SJCRH30 (cell line): ENCODE measurements around the gene ADAM17. TPM values are rescaled to one million over a fixed set of nuclear protein-coding genes. Genes with fewer than 3 reads are reported as not detected.

ENCODE experiments used
- DNase-seq, 2 experiments: peaks; one replicate each; pipeline ENCODE4 v3.0.0-alpha.2; 2015 to 2020
- H3K27ac ChIP-seq: fragments of 250-450 bp; sonication (Bioruptor Pico); 2 replicates; pipeline ENCODE4 v1.5.1; 2020; ENCODE audit warnings: mild to moderate bottlenecking, moderate library complexity
- H3K27me3 ChIP-seq: fragments of 250-450 bp; sonication (Bioruptor Pico); 2 replicates; pipeline ENCODE4 v1.5.1; 2020; ENCODE audit warnings: mild to moderate bottlenecking, moderate library complexity
- H3K36me3 ChIP-seq: fragments of 250-450 bp; sonication (Bioruptor Pico); 2 replicates; pipeline ENCODE4 v1.5.1; 2020; ENCODE audit warnings: mild to moderate bottlenecking, moderate library complexity
- H3K4me1 ChIP-seq: fragments of 250-450 bp; sonication (Bioruptor Pico); 2 replicates; pipeline ENCODE4 v1.5.1; 2020; ENCODE audit warnings: mild to moderate bottlenecking, moderate library complexity
- H3K4me3 ChIP-seq: fragments of 250-450 bp; sonication (Bioruptor Pico); 2 replicates; pipeline ENCODE4 v1.5.1; 2020; ENCODE audit warnings: mild to moderate bottlenecking, moderate library complexity
- H3K9me3 ChIP-seq: fragments of 250-450 bp; sonication (Bioruptor Pico); replicated peaks from 2 replicates; pipeline ENCODE4 v1.5.1; 2020; ENCODE audit warnings: mild to moderate bottlenecking, moderate library complexity
- total RNA-seq: library from RNA; depleted of rRNA; stranded (reverse); fragments of >200 nt; shearing (Covaris generic); gene quantifications from 2 replicates; pipeline ENCODE4 v1.2.3, GENCODE V29; 2014

Gene ADAM17
- total RNA-seq, 1 experiment from 2014 or later = 27.4 TPM

DNA sequence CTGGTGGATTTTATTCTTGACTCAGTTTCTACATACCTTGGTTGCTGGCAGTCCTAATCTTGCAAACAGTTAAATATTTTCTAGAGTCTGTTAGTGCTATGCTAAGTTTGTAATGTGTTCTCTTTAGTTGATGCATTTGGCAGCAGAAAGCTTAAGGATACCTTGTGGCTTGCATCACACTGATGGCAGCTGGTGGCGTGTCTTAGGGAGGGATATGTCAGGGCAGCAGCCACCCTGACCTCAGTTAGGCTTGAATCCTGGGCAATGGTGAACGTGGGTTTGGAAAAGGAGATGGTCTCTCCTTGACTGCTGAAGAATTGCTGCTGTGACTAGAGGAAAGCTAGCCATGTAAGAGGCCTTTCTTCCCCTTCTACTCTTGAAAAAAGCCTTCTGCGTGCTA, 77.1 kb downstream of the ADAM17 start:
- no peak for DNase-seq
- H3K36me3 ChIP-seq = peaks cover 4% of the 10 kb centered on the region

DNA sequence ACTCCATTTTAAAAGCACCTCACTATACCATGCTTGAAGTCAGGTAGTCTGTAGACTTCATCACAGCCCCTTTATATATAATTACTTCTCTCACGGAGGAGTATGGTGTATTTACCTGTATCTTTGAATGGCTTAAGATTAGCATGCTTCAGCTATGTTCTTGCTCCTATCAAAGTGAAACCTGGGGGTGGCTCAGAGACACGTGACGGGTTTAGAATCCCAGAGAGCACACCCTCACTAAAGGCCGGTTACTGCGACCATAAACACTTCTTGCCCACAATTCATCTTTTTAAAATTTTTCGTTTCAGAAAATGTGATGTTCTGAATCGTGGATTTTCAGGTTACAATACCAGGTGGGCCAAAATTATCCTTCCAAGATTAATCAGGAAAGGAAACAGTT, 77.7 kb downstream of the ADAM17 start:
- Histone ChIP-seq H3K9me3 (no peaks in the 10 kb centered on the region), H3K4me1 (no peaks in the 10 kb centered on the region), H3K27ac (no peak overlapping the region), H3K4me3 (no peak overlapping the region), H3K27me3 (no peaks in the 10 kb centered on the region), H3K36me3 (peaks cover 10% of the 10 kb centered on the region)
- DNase-seq = no peak

More for the DNA sequence above, 77.1 kb downstream of the ADAM17 start:
- H3K4me3 ChIP-seq = no peak overlapping the region
- no peaks in the 10 kb centered on the region for H3K9me3 ChIP-seq
- no peaks in the 10 kb centered on the region for H3K27me3 ChIP-seq
- no peaks in the 10 kb centered on the region for H3K4me1 ChIP-seq
- no peak overlapping the region for H3K27ac ChIP-seq

DNA sequence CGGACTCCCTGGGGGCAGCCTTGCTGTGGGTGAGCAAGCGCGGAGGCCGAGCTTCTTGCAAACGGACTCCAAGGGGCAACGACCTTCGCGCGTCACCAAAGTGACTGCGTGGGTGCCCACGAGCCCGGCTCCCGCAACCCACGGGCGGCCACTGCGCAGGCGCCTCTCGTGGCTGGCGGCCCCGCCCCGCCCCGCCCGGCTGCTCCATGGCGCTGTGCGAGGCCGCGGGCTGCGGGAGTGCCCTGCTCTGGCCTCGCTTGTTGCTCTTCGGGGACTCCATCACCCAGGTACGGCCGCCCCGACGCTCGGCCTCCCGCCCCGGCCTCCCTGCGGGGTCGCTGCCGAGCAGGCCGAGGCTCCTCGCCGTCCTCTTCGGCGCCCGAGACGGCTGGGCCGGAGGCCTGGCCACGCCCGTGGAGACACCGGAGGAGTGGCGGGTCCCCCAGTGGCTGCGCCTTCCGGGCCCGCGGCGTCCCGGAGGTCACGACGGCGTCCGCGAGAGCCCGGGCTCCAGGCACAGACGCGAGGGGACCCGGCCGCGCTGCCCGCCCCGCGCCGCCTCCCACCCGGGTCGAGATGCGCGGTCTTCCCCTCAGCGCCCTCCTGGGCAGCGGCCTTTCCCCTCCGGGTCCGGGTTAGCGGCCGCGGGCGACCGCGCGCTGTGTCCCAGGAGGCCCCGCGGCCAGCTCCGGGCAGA, 81.1 kb downstream of the ADAM17 start, which contains the start of gene IAH1:
Gene IAH1, plus strand, starts transcription at position 191 of the 697 bp plus-strand sequence. Its CDS starts 16 bp downstream, at position 207.
- Histone ChIP-seq H3K9me3 (no peaks in the 10 kb centered on the region), H3K27ac (no peak within 1 kb of the TSS), H3K4me1 (no peaks in the 10 kb centered on the region), H3K27me3 (no peaks in the 10 kb centered on the region), H3K36me3 (peaks cover 28% of the 10 kb centered on the region), H3K4me3 (no peak within 1 kb of the TSS)
- DNase-seq = no peak

DNA sequence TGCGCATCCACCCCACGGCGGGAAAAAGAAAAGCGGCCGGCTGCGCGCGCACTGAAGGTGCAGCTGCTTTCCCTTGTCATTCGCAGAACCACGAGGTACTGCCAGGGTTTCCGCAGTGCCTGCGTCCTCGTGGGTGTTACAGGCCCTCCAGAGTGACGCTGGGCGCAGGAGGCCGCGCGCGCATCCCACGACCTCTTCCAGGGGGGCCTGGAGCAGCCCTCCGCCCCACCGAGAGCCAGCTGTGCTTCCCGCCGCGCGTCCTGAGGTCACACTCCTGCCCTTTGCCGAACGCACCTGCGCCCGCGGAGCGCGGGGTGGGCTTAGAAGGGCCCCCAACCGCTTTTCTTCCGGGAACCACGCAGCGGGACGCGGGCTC, 81.7 kb downstream of the ADAM17 start:
- no peaks in the 10 kb centered on the region for H3K4me1 ChIP-seq
- H3K36me3 ChIP-seq = peaks cover 31% of the 10 kb centered on the region
- H3K27ac ChIP-seq = no peak overlapping the region
- DNase-seq = no peak
- no peak overlapping the region for H3K4me3 ChIP-seq
- no peaks in the 10 kb centered on the region for H3K9me3 ChIP-seq
- H3K27me3 ChIP-seq = no peaks in the 10 kb centered on the region

DNA sequence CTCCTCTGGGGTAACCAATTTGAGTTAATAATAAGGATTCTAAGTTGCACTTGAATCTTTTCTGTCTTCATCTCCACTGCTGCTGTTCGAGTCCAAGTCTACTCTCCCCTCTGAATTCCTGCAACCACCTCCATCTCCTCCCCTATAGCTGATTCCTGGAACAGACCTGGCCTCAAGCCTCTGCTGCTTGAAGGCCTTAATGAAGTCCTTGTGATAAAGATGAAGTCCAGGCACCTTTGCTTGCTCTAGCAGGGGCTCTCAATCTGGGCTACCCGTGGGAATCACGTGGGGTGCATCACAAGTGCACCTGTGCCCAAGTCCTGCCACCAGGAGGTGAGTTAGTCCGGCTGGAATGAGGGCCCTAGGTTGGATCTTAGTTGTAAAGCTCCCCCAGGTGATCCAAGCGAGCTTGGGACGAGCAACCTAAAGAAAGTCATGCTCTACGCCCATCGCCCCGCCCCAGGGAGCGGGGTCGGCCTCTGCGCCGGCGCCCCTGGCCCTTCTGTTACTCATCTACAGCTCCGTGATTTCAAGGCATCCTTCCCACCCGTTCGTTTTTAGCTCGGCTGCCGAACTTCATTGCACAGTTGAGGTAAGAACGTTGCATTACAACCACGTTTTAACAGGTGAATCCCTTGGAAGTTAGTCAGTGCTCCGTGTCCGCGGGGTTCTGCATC, 82.2 kb downstream of the ADAM17 start:
- H3K27ac ChIP-seq = no peak overlapping the region
- no peak overlapping the region for H3K4me3 ChIP-seq

DNA sequence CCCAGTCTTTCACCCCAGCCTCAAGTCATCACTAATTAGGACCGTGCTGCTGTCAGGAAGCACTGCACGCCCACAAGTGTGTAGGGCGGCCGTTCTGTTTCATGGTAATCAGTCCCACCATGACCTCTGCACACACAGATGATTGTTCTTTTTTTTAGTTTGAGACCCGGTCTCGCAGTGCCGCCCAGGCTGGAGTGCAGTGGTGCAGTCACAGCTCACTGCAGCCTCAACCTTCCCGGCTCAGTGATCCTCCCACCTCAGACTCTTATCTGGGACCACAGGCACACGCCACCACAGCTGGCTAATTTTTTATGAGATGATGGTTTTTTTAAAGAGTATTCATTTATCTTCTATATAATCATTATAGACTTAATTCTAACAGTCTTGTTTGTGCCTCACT, 83.1 kb downstream of the ADAM17 start:
- peaks cover 40% of the 10 kb centered on the region for H3K36me3 ChIP-seq
- H3K4me3 ChIP-seq = no peak overlapping the region
- no peak overlapping the region for H3K27ac ChIP-seq
- no peaks in the 10 kb centered on the region for H3K9me3 ChIP-seq
- no peak for DNase-seq
- no peaks in the 10 kb centered on the region for H3K4me1 ChIP-seq
- H3K27me3 ChIP-seq = no peaks in the 10 kb centered on the region

More for the DNA sequence above, 82.2 kb downstream of the ADAM17 start:
- DNase-seq = no peak
- H3K36me3 ChIP-seq = peaks cover 34% of the 10 kb centered on the region
- H3K27me3 ChIP-seq = no peaks in the 10 kb centered on the region
- no peaks in the 10 kb centered on the region for H3K4me1 ChIP-seq
- H3K9me3 ChIP-seq = no peaks in the 10 kb centered on the region

DNA sequence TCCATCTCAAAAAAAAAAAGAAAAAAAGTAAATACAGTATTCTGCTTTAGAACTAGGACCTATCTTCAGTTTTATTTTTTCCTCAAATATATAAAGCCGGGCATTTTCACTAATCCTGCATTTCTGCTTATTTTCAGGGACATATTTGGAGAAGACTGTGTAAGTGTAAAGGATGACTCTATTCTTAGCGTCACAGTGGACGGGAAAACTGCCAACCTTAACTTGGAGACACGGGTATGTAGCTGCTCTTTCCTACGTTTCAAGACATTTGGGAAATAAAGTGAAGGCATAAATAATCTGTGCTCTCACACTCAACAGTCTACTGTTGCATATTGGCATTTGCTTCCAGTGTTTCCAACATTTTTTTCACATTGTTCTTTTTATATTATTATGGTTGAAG, 84.4 kb downstream of the ADAM17 start:
- no peaks in the 10 kb centered on the region for H3K27me3 ChIP-seq
- no peak overlapping the region for H3K27ac ChIP-seq
- H3K9me3 ChIP-seq = no peaks in the 10 kb centered on the region
- H3K36me3 ChIP-seq = peaks cover 42% of the 10 kb centered on the region
- H3K4me3 ChIP-seq = no peak overlapping the region
- H3K4me1 ChIP-seq = no peaks in the 10 kb centered on the region
- no peak for DNase-seq

DNA sequence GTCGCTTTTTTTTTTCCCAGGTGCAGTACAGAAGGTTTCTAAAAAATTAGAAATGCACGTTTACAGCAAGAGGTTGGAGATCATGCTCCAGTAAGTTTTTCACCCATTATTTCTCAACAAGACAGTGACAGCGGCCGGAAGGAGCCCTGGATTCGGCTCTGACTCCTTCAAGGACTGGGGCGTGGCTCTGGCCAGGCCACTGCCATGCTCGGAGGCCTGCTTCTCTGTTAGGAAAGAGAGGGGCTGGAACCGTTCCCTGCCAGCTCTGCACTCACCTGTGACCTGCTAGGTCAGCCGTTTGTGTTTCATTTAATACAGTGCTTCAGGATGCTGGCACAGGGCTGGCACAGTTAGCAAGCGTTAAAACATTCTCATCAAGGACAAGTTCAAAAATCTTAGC, 87.9 kb downstream of the ADAM17 start:
- Histone ChIP-seq H3K27ac (no peak overlapping the region), H3K4me1 (peaks cover 5% of the 10 kb centered on the region), H3K9me3 (no peaks in the 10 kb centered on the region), H3K36me3 (peaks cover 45% of the 10 kb centered on the region), H3K4me3 (no peak overlapping the region), H3K27me3 (no peaks in the 10 kb centered on the region)
- DNase-seq = no peak

DNA sequence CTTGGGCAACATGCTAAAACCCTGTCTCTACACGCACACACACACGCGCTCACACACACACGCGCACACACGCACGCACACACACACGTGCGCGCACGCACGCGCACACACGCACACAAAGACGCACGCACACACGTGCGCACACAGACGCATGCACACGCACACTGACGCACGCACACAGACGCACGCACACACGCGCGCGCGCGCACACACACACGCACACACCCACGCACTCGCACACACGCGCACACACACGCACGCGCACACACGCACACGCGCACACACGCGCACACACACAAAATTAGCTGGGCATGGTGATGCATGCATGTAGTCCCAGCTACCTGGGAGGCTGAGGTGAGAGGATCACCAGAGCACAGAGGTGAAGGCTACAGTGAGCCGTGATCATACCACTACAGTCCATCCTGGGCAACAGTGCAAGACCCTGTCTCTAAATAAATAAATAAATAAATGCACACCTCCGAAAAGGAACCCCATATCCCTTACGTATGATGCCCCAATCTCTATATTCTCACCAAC, 89.4 kb downstream of the ADAM17 start:
- DNase-seq = no peak
- no peaks in the 10 kb centered on the region for H3K9me3 ChIP-seq
- H3K4me3 ChIP-seq = no peak overlapping the region
- peaks cover 35% of the 10 kb centered on the region for H3K36me3 ChIP-seq
- no peaks in the 10 kb centered on the region for H3K27me3 ChIP-seq
- peaks cover 20% of the 10 kb centered on the region for H3K4me1 ChIP-seq
- H3K27ac ChIP-seq = no peak overlapping the region

DNA sequence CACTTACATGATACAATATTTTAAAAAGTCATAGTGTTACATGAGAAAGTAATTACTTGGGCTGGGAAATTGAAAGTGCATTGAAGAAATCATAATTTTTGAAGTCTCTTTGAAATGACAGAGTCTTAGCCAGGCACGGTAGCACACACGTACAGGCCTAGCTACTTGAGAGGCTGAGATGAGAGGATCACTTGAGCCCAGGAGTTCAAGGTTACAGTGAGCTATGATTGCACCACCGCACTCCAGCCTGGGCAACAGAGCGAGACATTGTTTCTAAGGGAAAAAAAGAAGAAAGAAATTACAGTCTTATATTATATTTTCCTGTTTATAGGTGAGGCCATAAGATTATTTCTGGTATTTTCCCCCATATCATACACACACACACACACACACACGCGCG, 90.5 kb downstream of the ADAM17 start:
- Histone ChIP-seq H3K4me3 (no peak overlapping the region), H3K4me1 (peaks cover 26% of the 10 kb centered on the region), H3K36me3 (peaks cover 32% of the 10 kb centered on the region), H3K27me3 (no peaks in the 10 kb centered on the region), H3K27ac (no peak overlapping the region), H3K9me3 (no peaks in the 10 kb centered on the region)
- DNase-seq = no peak

DNA sequence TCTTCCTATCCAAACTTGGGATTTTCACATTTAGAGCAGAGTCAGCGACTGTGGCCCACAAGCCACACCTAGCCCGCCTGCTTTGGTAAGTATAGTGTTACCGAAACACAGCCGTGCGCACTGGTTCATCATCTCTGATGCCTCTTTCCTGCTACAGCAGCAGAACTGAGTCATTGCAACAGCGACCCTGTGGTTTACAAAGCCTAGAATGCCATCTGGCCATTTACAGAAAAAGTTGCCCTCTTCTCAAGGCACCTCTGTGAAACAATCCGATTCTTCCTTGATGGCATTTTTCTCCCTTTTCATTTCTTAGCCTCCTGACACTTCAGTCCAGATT, 92.0 kb downstream of the ADAM17 start:
- Histone ChIP-seq H3K4me1 (peaks cover 26% of the 10 kb centered on the region), H3K36me3 (peaks cover 36% of the 10 kb centered on the region), H3K27ac (no peak overlapping the region), H3K4me3 (no peak overlapping the region), H3K9me3 (no peaks in the 10 kb centered on the region), H3K27me3 (no peaks in the 10 kb centered on the region)
- DNase-seq = peak; percentile 41 to 48

DNA sequence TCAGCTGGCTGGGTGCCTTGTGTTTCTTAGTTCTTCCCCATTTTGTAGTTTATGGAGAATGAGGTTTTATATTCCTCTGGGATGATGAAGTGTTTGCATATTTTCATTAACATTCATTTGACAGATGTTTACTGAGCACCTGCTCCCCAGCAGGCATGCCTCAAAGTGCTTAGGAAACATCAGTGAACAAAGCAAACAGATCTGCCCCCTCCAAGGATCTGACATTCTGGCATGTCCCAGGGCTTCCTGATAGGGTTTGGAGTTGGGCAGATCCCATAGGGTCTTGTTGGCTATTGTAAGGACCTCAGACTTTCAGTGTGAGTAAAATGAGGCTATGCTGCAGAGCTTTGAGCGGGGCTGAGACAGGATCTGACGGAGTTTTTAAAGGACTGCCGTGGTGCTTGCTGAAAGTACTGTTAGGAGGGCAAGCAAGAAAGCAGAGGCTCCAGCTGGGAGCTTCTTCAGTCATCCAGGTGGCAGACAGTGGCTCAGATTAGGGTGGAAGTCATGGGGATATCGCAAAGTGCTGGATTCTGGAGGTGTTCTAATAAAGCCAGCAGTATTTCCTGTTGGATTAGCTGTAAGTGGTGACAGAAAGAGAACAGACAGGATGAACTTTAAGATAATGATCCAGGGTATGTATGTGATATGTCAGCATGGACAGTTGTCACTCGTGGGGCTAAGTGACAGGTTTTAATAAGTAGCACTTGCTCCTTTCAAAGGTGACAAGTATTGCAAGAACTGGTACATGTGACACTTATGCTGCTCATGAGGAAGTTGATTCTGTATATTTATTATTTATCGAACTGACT, 92.5 kb downstream of the ADAM17 start:
- no peak for DNase-seq
- no peaks in the 10 kb centered on the region for H3K9me3 ChIP-seq
- peaks cover 37% of the 10 kb centered on the region for H3K36me3 ChIP-seq
- H3K27ac ChIP-seq = no peak overlapping the region
- peaks cover 26% of the 10 kb centered on the region for H3K4me1 ChIP-seq
- H3K4me3 ChIP-seq = no peak overlapping the region
- H3K27me3 ChIP-seq = no peaks in the 10 kb centered on the region

DNA sequence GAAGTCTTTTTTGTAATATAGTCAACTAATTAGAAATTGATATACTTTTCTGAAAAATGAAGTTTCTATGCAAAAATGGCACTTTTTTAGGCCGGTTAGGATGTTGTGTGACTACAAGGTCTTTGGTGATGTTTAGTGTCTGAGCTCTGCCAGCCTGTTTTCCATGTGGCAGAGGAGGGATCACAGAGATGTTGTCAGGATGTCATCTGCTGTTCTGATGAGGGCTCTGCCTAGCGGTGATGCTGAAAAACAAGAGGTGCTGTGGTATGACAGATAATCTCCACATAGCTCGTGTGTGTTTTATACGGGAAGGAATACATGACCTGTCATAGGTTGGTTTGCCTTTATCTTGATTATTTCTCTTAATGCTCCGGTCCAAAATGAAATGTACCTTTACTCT, 93.3 kb downstream of the ADAM17 start:
- Histone ChIP-seq H3K9me3 (no peaks in the 10 kb centered on the region), H3K4me1 (peaks cover 26% of the 10 kb centered on the region), H3K36me3 (peaks cover 37% of the 10 kb centered on the region), H3K4me3 (no peak overlapping the region), H3K27me3 (no peaks in the 10 kb centered on the region), H3K27ac (no peak overlapping the region)
- DNase-seq = no peak

DNA sequence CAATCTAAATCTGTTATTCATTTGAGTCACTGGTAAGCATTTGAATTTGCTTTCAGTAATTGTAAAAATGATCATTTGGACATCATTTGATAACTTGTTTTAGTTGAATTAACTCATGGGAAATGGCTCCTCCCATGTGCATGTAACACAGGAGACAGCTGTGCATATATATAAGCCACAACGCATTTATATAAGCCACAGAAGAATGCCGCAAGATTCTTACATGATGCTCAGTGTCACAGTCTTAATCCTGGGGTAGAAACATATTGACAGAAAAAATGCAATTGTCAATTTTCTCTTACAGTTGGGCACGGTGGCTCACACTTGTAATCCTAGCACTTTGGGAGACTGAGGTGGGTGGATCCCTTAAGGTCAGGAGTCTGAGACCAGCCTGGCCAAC, 94.6 kb downstream of the ADAM17 start:
- peaks cover 41% of the 10 kb centered on the region for H3K36me3 ChIP-seq
- DNase-seq = peak in 1 of 2 experiments; percentile 60

More for the DNA sequence above, 94.6 kb downstream of the ADAM17 start:
- Histone ChIP-seq H3K4me1 (peaks cover 26% of the 10 kb centered on the region), H3K27me3 (no peaks in the 10 kb centered on the region), H3K4me3 (no peak overlapping the region), H3K9me3 (no peaks in the 10 kb centered on the region), H3K27ac (peak overlapping the region; percentile 46)
